Breast epithelium (tissue), 4 donors: Measurements from ENCODE around the gene TYK2. TPM values are rescaled to one million over a fixed set of nuclear protein-coding genes. Genes with fewer than 3 reads are reported as not detected.
A peak's percentile ranks its signal among the peaks of the same experiment; 100 is the strongest.

Source experiments
- DNase-seq, 2 donors: peaks; one replicate each; pipeline ENCODE4 v3.0.0-alpha.2; 2019; ENCODE audit warnings: low spot score in 2 of 2
- H3K27ac ChIP-seq, 2 donors: fragments of 200-600 bp; sonication (generic) in 1 of 2; one replicate each; pipeline ENCODE4 v1.5.1; 2016 to 2019; ENCODE audit warnings: mild to moderate bottlenecking in 1 of 2
- H3K27me3 ChIP-seq, 2 donors: fragments of 200-600 bp; sonication (generic) in 1 of 2; one replicate each; pipeline versions ENCODE4 v1.5.1 to v1.6.0; 2017 to 2019; ENCODE audit warnings: control low read depth in 1 of 2, mild to moderate bottlenecking in 1 of 2
- H3K36me3 ChIP-seq: fragments of 200-600 bp; one replicate; pipeline ENCODE4 v1.5.1; 2019
- H3K4me1 ChIP-seq, 2 donors: fragments of 200-600 bp; sonication (generic); one replicate each; pipeline ENCODE4 v1.5.1; 2016 to 2019; ENCODE audit warnings: control low read depth in 1 of 2
- H3K4me3 ChIP-seq, 3 donors: fragments of 200-600 bp; sonication (generic); 1 replicate in 2 of 3; 2 replicates in 1 of 3; pipeline ENCODE4 v1.5.1; 2016 to 2019; ENCODE audit warnings: mild to moderate bottlenecking in 3 of 3, moderate library complexity in 2 of 3
- H3K9me3 ChIP-seq, 2 donors: fragments of 200-600 bp; sonication (generic) in 1 of 2; one replicate each; pipeline ENCODE4 v1.5.1; 2016 to 2019; ENCODE audit warnings: control low read depth in 1 of 2
- POLR2A ChIP-seq: fragments of 450-650 bp; IDR thresholded peaks from one replicate; pipeline ENCODE4 v1.6.1; 2016; ENCODE audit warnings: antibody characterized with exemption, mild to moderate bottlenecking, moderate library complexity
- POLR2AphosphoS5 ChIP-seq, 3 donors: sonication (generic); formaldehyde crosslinking; IDR thresholded peaks; one replicate each; pipeline ENCODE4 v1.6.1; 2017; ENCODE audit warnings: antibody characterized with exemption in 3 of 3
- intact Hi-C: fragments of 100-400 bp; cut with DNase I; formaldehyde crosslinking; loops from one replicate; pipeline ENCODE4 v1.15.1; 2023; ENCODE audit warnings: low total_unique reads
- total RNA-seq, 3 donors: library from RNA; depleted of rRNA; stranded (reverse); fragments of >200 nt; gene quantifications; one replicate each; pipeline ENCODE4 v1.1.0, GENCODE V29; 2016
- TF ChIP-seq, protein P1 (sequence below), 3 donors: fragments of 450-650 bp; IDR thresholded peaks; one replicate each; pipeline ENCODE4 v1.5.1; 2016 to 2017; ENCODE audit warnings: antibody characterized with exemption in 3 of 3, mild to moderate bottlenecking in 3 of 3, moderate library complexity in 3 of 3

Gene TYK2
- total RNA-seq, 3 donors from 2014 or later = 61.6 to 109 (median 104) TPM

DNA sequence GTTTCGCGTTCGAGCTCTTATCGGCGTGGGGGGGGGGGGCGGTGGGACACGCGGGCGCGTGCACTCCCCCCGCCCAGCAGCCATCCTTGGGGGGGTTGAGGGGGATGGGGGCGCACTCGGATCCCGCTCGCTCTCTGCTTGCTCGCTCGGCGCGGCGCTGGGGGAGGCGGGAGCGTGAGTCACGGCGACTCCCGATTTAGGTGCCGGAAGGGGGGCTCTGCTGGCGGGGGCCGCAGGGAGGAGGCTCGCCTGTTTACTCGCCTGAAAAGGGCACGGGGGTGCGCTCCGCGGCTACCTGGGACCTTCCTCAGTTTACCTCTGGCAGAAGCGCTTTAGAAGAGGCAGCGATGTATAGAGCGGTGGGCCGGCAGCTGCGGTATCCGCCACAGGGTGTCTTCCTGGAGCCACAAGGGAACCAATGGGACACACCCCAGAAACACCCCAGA, 38.9 kb upstream of the TYK2 start:
- Histone ChIP-seq H3K27ac (no peak overlapping the region), H3K4me1 (peaks cover 8 to 16% of the 10 kb centered on the region in 2 donors), H3K9me3 (no peaks in the 10 kb centered on the region), H3K36me3 (no peaks in the 10 kb centered on the region), H3K27me3 (peaks cover 24 to 73% of the 10 kb centered on the region in 2 donors), H3K4me3 (peak overlapping the region in 2 of 3 donors; percentile 28 to 60)
- intact Hi-C loops = loop anchor here (5.0 kb wide), 1 partner anchor 1872 kb away; no protein-coding TSS in a partner anchor
- TF ChIP-seq, protein P1, sequence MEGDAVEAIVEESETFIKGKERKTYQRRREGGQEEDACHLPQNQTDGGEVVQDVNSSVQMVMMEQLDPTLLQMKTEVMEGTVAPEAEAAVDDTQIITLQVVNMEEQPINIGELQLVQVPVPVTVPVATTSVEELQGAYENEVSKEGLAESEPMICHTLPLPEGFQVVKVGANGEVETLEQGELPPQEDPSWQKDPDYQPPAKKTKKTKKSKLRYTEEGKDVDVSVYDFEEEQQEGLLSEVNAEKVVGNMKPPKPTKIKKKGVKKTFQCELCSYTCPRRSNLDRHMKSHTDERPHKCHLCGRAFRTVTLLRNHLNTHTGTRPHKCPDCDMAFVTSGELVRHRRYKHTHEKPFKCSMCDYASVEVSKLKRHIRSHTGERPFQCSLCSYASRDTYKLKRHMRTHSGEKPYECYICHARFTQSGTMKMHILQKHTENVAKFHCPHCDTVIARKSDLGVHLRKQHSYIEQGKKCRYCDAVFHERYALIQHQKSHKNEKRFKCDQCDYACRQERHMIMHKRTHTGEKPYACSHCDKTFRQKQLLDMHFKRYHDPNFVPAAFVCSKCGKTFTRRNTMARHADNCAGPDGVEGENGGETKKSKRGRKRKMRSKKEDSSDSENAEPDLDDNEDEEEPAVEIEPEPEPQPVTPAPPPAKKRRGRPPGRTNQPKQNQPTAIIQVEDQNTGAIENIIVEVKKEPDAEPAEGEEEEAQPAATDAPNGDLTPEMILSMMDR (IDR thresholded peaks at IDR 0.05) = no peak
- TF ChIP-seq POLR2A (no peak), POLR2AphosphoS5 (IDR thresholded peaks at IDR 0.05) (no peak)
- DNase-seq = no peak

DNA sequence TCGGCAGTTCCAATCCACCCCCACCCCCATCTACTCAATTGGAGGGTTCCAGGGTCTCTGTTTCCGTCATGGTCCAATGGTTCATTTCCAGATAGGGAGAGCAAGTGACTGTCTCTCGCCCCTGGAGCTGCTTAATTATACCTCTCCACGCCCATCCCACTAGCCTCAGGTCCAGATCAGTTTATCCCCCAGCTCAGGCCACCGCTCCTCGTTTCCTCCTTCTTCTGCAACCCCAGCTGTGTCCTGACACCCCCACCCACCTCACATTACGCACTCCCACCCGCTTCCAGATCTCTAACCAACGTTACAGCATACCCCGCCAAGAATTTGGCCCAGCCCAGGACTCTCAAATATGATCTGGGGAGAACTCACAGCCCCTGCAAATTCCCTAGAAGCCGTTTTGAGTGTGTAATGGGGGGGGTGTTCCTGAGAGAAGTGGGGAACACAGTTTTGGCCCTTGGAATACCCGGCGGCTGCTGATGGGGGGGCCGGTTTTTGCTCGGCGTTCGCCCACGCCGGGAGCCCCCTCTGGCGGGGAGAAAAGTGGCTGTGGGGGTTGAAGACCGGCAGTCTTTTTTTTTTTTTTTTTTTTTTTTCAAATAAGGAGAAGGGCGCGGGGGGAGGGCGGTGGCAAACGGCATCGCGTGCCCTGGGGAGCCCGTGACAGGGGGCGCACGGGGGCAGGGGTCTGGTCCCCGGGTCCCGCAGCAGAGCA, 38.3 kb upstream of the TYK2 start:
- H3K36me3 ChIP-seq = no peaks in the 10 kb centered on the region
- H3K9me3 ChIP-seq = no peaks in the 10 kb centered on the region
- intact Hi-C loops = loop anchor here (5.0 kb wide), 1 partner anchor 1871 kb away; no protein-coding TSS in a partner anchor
- no peak for TF ChIP-seq POLR2A
- TF ChIP-seq, protein P1 (IDR thresholded peaks at IDR 0.05) = no peak
- H3K27me3 ChIP-seq = peaks cover 24 to 67% of the 10 kb centered on the region in 2 donors
- DNase-seq = no peak
- H3K4me1 ChIP-seq = peaks cover 8 to 14% of the 10 kb centered on the region in 2 donors
- H3K4me3 ChIP-seq = peak overlapping the region in 2 of 3 donors; percentile 28 to 60
- no peak overlapping the region for H3K27ac ChIP-seq

DNA sequence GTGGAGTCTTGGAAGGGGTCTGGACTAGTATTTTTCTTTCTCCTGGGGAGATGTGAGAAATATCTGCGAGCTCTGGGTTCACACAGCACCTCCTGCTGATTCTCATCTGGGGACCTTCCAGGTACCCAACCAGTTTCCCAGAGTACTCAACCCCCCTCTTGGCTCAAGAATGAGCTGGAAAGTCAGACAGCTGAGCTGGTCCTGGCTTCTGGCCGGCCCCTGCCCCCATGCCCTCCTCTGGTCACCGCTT, 37.8 kb upstream of the TYK2 start:
- no peaks in the 10 kb centered on the region for H3K36me3 ChIP-seq
- peaks cover 8 to 14% of the 10 kb centered on the region in 2 donors for H3K4me1 ChIP-seq
- intact Hi-C loops = loop anchor here (5.0 kb wide), 1 partner anchor 1871 kb away; no protein-coding TSS in a partner anchor
- no peak overlapping the region for H3K4me3 ChIP-seq
- no peaks in the 10 kb centered on the region for H3K9me3 ChIP-seq
- DNase-seq = no peak
- peaks cover 21 to 62% of the 10 kb centered on the region in 2 donors for H3K27me3 ChIP-seq
- H3K27ac ChIP-seq = no peak overlapping the region
- TF ChIP-seq, protein P1 (IDR thresholded peaks at IDR 0.05) = no peak
- TF ChIP-seq POLR2A (no peak), POLR2AphosphoS5 (IDR thresholded peaks at IDR 0.05) (no peak)

DNA sequence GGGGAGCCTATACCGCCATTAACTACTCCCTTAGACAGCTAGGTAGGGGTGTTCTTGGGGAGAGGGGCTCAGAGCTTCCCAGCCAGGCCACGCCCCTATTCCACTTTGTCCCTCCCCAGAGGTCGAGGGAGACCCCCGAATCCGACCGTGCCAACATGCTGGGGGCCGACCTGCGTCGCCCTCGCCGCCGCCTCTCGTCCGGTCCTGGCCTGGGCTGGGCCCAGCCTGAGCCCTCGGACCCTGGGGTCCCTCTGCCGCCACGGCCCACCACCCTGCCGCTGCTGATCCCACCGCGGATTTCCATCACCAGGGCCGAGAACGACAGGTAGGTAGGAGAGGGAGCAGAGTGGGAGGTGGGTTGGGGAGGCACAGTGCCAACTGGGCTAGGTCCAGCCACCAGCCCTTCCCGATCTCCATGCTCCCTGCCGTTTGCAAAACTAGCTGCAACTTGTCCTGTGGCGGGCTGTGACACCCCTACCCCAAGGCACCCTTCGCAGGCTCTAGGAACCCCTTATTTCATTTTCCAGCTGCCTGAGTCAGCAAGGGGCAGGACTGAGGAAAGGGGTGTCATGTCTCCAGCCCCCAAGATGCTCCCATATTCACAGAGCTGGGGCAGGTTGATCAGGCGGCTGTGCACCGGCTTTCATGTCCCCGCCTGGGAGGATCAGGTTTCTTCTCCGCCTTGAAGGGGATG, 37.3 kb upstream of the TYK2 start:
- no peak overlapping the region for H3K4me3 ChIP-seq
- no peak for DNase-seq
- no peak overlapping the region for H3K27ac ChIP-seq
- peaks cover 8 to 14% of the 10 kb centered on the region in 2 donors for H3K4me1 ChIP-seq
- H3K27me3 ChIP-seq = peaks cover 21 to 59% of the 10 kb centered on the region in 2 donors
- H3K36me3 ChIP-seq = no peaks in the 10 kb centered on the region
- H3K9me3 ChIP-seq = no peaks in the 10 kb centered on the region
- TF ChIP-seq POLR2AphosphoS5 (IDR thresholded peaks at IDR 0.05) (no peak), POLR2A (no peak)
- TF ChIP-seq, protein P1 (IDR thresholded peaks at IDR 0.05) = no peak
- intact Hi-C loops = loop anchor here (5.0 kb wide), 1 partner anchor 1870 kb away; no protein-coding TSS in a partner anchor
